ENCODE results near the gene NR5A1.

NR5A1 gene

GRCh38 chr9:124448019-124448418, 59.2 kb downstream of the NR5A1 start:
- no peak for FAIRE-seq
- DNase-seq (ENCODE audit: insufficient read length, low spot score) = no peak

- FAIRE-seq (no peak), DNase-seq (ENCODE audit: insufficient read length, low spot score) (no peak)
These were observed 59.9 kb downstream of the NR5A1 start for GRCh38 chr9:124447297-124447661.

GRCh38 chr9:124444166-124444565, 63.0 kb downstream of the NR5A1 start:
- DNase-seq (ENCODE audit: insufficient read length, low spot score) = no peak
- no peak for FAIRE-seq

GRCh38 chr9:124443625-124444024, 63.6 kb downstream of the NR5A1 start:
- DNase-seq (ENCODE audit: insufficient read length, low spot score) = no peak
- no peak for FAIRE-seq

- FAIRE-seq (no peak), DNase-seq (ENCODE audit: insufficient read length, low spot score) (no peak)
These were observed 64.4 kb downstream of the NR5A1 start for GRCh38 chr9:124442826-124443225.

- DNase-seq (ENCODE audit: insufficient read length, low spot score) (no peak), FAIRE-seq (no peak)
These were observed 64.8 kb downstream of the NR5A1 start for GRCh38 chr9:124442379-124442778.

GRCh38 chr9:124441291-124441690, 65.9 kb downstream of the NR5A1 start:
- FAIRE-seq (no peak), DNase-seq (ENCODE audit: insufficient read length, low spot score) (no peak)

GRCh38 chr9:124440786-124441185, 66.4 kb downstream of the NR5A1 start:
- DNase-seq (ENCODE audit: insufficient read length, low spot score) = no peak
- FAIRE-seq = no peak

- FAIRE-seq (no peak), DNase-seq (ENCODE audit: insufficient read length, low spot score) (no peak)
These were observed 67.4 kb downstream of the NR5A1 start for GRCh38 chr9:124439686-124440243.

GRCh38 chr9:124439086-124439485, 68.1 kb downstream of the NR5A1 start:
- no peak for DNase-seq (ENCODE audit: insufficient read length, low spot score)
- no peak for FAIRE-seq

- DNase-seq (ENCODE audit: insufficient read length, low spot score) (no peak), FAIRE-seq (no peak)
These were observed 69.1 kb downstream of the NR5A1 start for GRCh38 chr9:124438091-124438490.

- DNase-seq (ENCODE audit: insufficient read length, low spot score) = no peak
- FAIRE-seq = no peak
These were observed 70.1 kb downstream of the NR5A1 start for GRCh38 chr9:124437086-124437485.

- FAIRE-seq = no peak
- DNase-seq (ENCODE audit: insufficient read length, low spot score) = no peak
These were observed 70.9 kb downstream of the NR5A1 start for GRCh38 chr9:124436320-124436719.

Measured in HTR-8/SVneo (cell line).